ENCODE measurements around the gene TRIM22. TPM values are rescaled to one million over a fixed set of nuclear protein-coding genes. Genes with fewer than 3 reads are reported as not detected.
"Not testable (repeated sequence)": the region's sequence is repeated elsewhere in the genome, so short reads cannot be mapped to it uniquely, and the experiment has no call there.

Gene TRIM22
- total and polyA plus RNA-seq, 5 donors from 2014 or later = 233 to 378 (median 267) TPM

DNA sequence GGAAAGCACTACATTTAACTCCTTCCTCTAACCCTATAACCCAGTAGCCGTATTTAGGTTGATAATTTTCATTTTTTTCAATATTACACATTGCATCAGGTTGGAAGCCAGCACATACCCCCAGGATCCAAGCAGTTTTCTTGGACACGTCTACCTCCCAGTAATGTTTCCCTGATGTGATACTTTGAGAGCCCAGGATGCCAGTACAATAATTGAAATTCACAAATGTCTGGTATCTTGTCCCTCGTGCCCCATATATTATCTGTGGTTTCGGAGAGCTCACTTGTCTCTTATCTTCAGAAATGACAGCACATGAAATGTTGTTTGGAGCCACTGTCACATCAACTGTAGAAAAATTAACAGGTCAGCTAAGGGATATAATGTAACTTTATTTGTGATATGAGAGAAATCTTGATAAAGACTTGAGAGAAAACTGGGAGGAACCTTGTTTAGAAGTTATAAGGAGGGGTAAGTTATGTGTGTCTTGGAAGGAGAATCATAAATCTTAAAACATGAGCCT lies 24.5 kb upstream of the TRIM22 start:
- Mint-ChIP-seq H3K27ac (peak overlapping the region in 1 of 3 donors; percentile 85), H3K4me1 (peaks cover 0 to 2% (median 0%) of the 10 kb centered on the region in 4 donors), H3K36me3 (peaks cover 22% of the 10 kb centered on the region), H3K4me3 (no peak overlapping the region), H3K27me3 (no peaks in the 10 kb centered on the region), H3K9me3 (no peaks in the 10 kb centered on the region)
- Histone ChIP-seq H3K27me3 (ENCODE audit: control insufficient read depth, insufficient read depth, low read length) (no peaks in the 10 kb centered on the region), H3K4me3 (ENCODE audit: low read depth, low read length) (no peak overlapping the region), H3K27ac (ENCODE audit: insufficient read depth, low read length, poor library complexity, severe bottlenecking) (no peak overlapping the region), H3K36me3 (ENCODE audit: control insufficient read depth, insufficient read depth, low read length) (peaks cover 33% of the 10 kb centered on the region), H3K4me1 (ENCODE audit: control insufficient read depth, insufficient read depth, low read length, poor library complexity, severe bottlenecking) (no peaks in the 10 kb centered on the region), H3K9me3 (ENCODE audit: control insufficient read depth in 2 of 2, low read length in 2 of 2) (no peaks in the 10 kb centered on the region)
- ATAC-seq (ENCODE audit: low read depth in 2 of 2) (no peak), DNase-seq (no peak)

DNA sequence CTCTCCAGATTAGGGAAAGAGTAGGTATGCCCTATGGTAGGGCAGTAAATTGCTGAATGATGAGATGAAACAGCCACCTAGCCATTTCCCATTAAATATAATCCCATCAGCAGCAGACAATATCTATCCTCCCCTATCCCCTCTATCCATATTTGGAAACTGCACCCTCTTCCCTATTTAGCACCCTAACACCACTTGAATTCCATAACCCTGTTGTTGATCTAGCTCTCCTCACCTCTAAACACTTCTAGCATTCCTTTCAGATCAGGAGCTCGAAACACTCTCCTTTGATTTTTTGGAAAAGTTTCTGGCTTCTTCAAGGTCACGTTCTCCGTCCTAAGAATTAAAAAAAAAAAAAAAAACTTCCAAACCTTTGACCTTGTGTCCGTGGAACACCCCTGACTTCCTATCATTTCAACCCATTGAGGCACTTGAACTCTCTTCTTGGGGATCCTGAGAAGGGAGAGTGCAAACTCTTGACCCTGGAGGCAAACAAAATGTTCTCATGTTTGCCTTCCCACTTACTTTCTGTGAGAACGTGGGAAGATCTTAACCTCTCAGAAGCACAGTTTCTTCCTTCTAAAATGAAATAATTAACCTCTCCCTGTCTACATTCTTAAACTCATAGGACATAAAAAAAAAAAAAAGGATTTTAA lies 23.7 kb upstream of the TRIM22 start:
- H3K4me1 Mint-ChIP-seq = peaks cover 0 to 6% (median 2%) of the 10 kb centered on the region in 4 donors
- H3K4me1 ChIP-seq (ENCODE audit: control insufficient read depth, insufficient read depth, low read length, poor library complexity, severe bottlenecking) = no peaks in the 10 kb centered on the region
- peak overlapping the region in 1 of 3 donors; percentile 70 for H3K27ac Mint-ChIP-seq
- no peak for DNase-seq
- ATAC-seq (ENCODE audit: low read depth in 2 of 2) = no peak
- peaks cover 38% of the 10 kb centered on the region for H3K36me3 ChIP-seq (ENCODE audit: control insufficient read depth, insufficient read depth, low read length)
- H3K4me3 Mint-ChIP-seq = no peak overlapping the region
- peaks cover 22% of the 10 kb centered on the region for H3K36me3 Mint-ChIP-seq
- H3K9me3 Mint-ChIP-seq = peaks cover 0 to 2% (median 0%) of the 10 kb centered on the region in 7 donors
- H3K27ac ChIP-seq (ENCODE audit: insufficient read depth, low read length, poor library complexity, severe bottlenecking) = no peak overlapping the region
- H3K9me3 ChIP-seq (ENCODE audit: control insufficient read depth in 2 of 2, low read length in 2 of 2) = no peaks in the 10 kb centered on the region
- no peaks in the 10 kb centered on the region for H3K27me3 ChIP-seq (ENCODE audit: control insufficient read depth, insufficient read depth, low read length)
- H3K4me3 ChIP-seq (ENCODE audit: low read depth, low read length) = no peak overlapping the region
- H3K27me3 Mint-ChIP-seq = no peaks in the 10 kb centered on the region

DNA sequence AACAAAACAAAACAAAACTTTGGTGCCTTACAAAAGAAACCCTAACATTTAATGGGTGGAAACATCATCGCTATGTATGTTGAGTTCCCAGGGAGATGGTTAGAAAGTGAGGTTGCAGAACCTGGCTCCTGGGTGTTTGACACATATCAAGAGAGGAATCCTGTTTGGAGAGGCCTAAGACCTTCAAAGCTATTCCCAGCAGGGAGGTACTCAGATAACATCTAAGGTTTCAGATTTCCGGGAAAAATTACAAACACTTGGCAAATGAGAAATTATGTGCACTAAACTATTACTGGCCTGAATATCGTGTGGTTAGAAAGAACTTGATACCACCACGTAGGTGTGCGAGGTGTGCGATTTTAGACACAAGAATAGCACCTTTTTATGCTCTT lies 23.2 kb upstream of the TRIM22 start:
- H3K4me3 Mint-ChIP-seq = no peak overlapping the region
- Histone ChIP-seq H3K4me3 (ENCODE audit: low read depth, low read length) (no peak overlapping the region), H3K27ac (ENCODE audit: insufficient read depth, low read length, poor library complexity, severe bottlenecking) (no peak overlapping the region), H3K9me3 (ENCODE audit: control insufficient read depth in 2 of 2, low read length in 2 of 2) (no peaks in the 10 kb centered on the region), H3K36me3 (ENCODE audit: control insufficient read depth, insufficient read depth, low read length) (peaks cover 38% of the 10 kb centered on the region), H3K4me1 (ENCODE audit: control insufficient read depth, insufficient read depth, low read length, poor library complexity, severe bottlenecking) (no peaks in the 10 kb centered on the region), H3K27me3 (ENCODE audit: control insufficient read depth, insufficient read depth, low read length) (no peaks in the 10 kb centered on the region)
- DNase-seq = no peak
- H3K9me3 Mint-ChIP-seq = peaks cover 0 to 2% (median 0%) of the 10 kb centered on the region in 7 donors
- H3K27ac Mint-ChIP-seq = no peak overlapping the region
- H3K36me3 Mint-ChIP-seq = peaks cover 22% of the 10 kb centered on the region
- no peaks in the 10 kb centered on the region for H3K27me3 Mint-ChIP-seq
- ATAC-seq (ENCODE audit: low read depth in 2 of 2) = no peak
- H3K4me1 Mint-ChIP-seq = peaks cover 0 to 6% (median 2%) of the 10 kb centered on the region in 4 donors

DNA sequence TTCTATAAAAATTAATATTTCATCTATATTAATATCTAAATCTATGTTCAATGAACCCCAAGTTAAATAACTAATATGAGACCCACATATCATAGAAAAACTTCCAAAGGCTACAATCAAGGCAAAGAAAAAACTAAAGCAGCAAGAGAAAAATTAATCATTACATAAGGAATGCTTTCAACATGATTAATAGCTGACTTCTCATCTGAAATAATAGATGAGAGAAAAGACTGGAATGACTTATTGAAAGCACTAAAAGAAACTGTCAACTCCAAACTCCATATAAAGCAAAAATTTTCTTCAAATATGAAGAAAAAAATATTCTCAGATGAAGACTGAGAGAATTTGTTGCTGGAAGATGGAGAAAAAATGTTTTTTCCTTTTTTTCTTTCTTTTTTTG lies 17.8 kb upstream of the TRIM22 start:
- DNase-seq (no peak), ATAC-seq (ENCODE audit: low read depth in 2 of 2) (no peak)
- Mint-ChIP-seq H3K4me3 (no peak overlapping the region), H3K27me3 (no peaks in the 10 kb centered on the region), H3K4me1 (peaks cover 9 to 24% (median 19%) of the 10 kb centered on the region in 4 donors), H3K9me3 (peaks cover 0 to 5% (median 0%) of the 10 kb centered on the region in 7 donors), H3K27ac (no peak overlapping the region), H3K36me3 (peaks cover 13% of the 10 kb centered on the region)
- Histone ChIP-seq H3K27me3 (ENCODE audit: control insufficient read depth, insufficient read depth, low read length) (no peaks in the 10 kb centered on the region), H3K4me1 (ENCODE audit: control insufficient read depth, insufficient read depth, low read length, poor library complexity, severe bottlenecking) (no peaks in the 10 kb centered on the region), H3K4me3 (ENCODE audit: low read depth, low read length) (no peak overlapping the region), H3K36me3 (ENCODE audit: control insufficient read depth, insufficient read depth, low read length) (peaks cover 20% of the 10 kb centered on the region), H3K9me3 (ENCODE audit: control insufficient read depth in 2 of 2, low read length in 2 of 2) (no peaks in the 10 kb centered on the region), H3K27ac (ENCODE audit: insufficient read depth, low read length, poor library complexity, severe bottlenecking) (no peak overlapping the region)

DNA sequence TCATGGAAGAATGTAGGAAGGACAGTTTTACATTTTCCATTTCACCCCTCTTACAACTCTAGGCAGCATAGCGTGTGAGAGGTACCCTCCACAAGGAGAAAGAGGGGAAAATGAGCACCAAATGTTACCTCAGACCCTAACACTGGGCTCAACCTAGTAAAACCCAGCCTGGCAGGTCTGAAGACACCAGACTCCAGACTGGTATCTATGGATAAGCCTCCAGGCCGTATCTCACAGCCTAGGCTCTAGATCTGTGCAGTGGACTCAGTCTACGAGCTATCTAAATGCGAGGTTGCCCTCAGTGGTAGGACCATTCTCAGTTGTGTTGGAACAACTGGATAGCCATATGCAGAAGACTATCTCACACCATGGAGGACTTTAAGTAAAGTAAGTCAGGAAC lies 15.2 kb upstream of the TRIM22 start:
- no peaks in the 10 kb centered on the region for H3K9me3 ChIP-seq (ENCODE audit: control insufficient read depth in 2 of 2, low read length in 2 of 2)
- Mint-ChIP-seq H3K36me3 (peaks cover 27% of the 10 kb centered on the region), H3K4me1 (peaks cover 23 to 34% (median 24%) of the 10 kb centered on the region in 4 donors), H3K4me3 (no peak overlapping the region), H3K27me3 (no peaks in the 10 kb centered on the region), H3K9me3 (peaks cover 0 to 5% (median 0%) of the 10 kb centered on the region in 7 donors), H3K27ac (peak overlapping the region in 1 of 3 donors; percentile 14)
- peaks cover 31% of the 10 kb centered on the region for H3K36me3 ChIP-seq (ENCODE audit: control insufficient read depth, insufficient read depth, low read length)
- H3K27me3 ChIP-seq (ENCODE audit: control insufficient read depth, insufficient read depth, low read length) = no peaks in the 10 kb centered on the region
- H3K4me1 ChIP-seq (ENCODE audit: control insufficient read depth, insufficient read depth, low read length, poor library complexity, severe bottlenecking) = no peaks in the 10 kb centered on the region
- ATAC-seq (ENCODE audit: low read depth in 2 of 2) (no peak), DNase-seq (no peak)
- no peak overlapping the region for H3K27ac ChIP-seq (ENCODE audit: insufficient read depth, low read length, poor library complexity, severe bottlenecking)
- no peak overlapping the region for H3K4me3 ChIP-seq (ENCODE audit: low read depth, low read length)

DNA sequence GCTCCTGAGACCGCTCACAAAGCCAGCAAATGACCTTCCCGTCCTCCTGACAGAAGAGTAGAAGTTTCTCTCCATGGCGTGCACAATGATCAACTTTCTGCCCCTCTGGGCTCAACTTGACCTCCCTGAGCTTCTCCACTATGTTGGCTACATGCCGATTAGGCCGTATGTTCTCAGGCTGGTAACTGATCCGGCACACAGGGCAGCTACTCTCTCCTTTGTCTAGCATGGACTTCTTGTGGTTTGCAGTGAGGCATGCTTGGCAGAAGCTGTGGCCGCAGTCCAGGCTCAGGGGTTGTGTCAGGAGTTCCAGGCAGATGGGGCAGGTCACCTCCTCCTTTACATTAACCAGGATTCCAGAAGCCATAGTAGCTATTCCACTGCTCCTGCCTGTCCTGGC lies 9.8 kb upstream of the TRIM22 start:
- Histone ChIP-seq H3K27me3 (ENCODE audit: control insufficient read depth, insufficient read depth, low read length) (no peaks in the 10 kb centered on the region), H3K36me3 (ENCODE audit: control insufficient read depth, insufficient read depth, low read length) (peaks cover 28% of the 10 kb centered on the region), H3K4me1 (ENCODE audit: control insufficient read depth, insufficient read depth, low read length, poor library complexity, severe bottlenecking) (peaks cover 11% of the 10 kb centered on the region), H3K4me3 (ENCODE audit: low read depth, low read length) (no peak overlapping the region), H3K9me3 (ENCODE audit: control insufficient read depth in 2 of 2, low read length in 2 of 2) (no peaks in the 10 kb centered on the region), H3K27ac (ENCODE audit: insufficient read depth, low read length, poor library complexity, severe bottlenecking) (no peak overlapping the region)
- DNase-seq (no peak), ATAC-seq (ENCODE audit: low read depth in 2 of 2) (no peak)
- H3K27me3 Mint-ChIP-seq = peaks cover 3% of the 10 kb centered on the region
- H3K27ac Mint-ChIP-seq = peak overlapping the region in 1 of 3 donors; percentile 78
- no peaks in the 10 kb centered on the region for H3K9me3 Mint-ChIP-seq
- H3K36me3 Mint-ChIP-seq = peaks cover 25% of the 10 kb centered on the region
- peak overlapping the region in 1 of 4 donors; percentile 29 for H3K4me3 Mint-ChIP-seq
- peaks cover 13 to 54% (median 41%) of the 10 kb centered on the region in 4 donors for H3K4me1 Mint-ChIP-seq

DNA sequence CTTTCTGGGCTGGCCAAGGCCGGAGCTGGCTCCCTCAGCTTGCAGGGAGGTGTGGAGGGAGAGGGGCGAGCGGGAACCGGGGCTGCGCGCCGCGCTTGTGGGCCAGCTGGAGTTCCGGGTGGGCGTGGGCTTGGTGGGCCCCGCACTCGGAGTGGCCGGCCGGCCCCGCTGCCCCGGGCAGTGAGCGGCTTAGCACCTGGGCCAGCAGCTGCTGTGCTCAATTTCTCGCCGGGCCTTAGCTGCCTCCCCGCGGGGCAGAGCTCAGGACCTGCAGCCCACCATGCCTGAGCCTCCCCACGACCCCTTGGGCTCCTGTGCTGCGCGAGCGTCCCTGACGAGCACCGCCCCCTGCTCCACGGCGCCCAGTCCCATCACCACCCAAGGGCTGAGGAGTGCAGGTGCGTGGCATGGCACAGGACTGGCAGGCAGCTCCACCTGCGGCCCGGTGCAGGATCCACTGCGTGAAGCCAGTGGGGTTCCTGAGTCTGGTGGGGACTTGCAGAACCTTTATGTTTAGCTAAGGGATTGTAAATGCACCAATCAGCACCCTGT lies 6.6 kb upstream of the TRIM22 start:
- peaks cover 18% of the 10 kb centered on the region for H3K4me1 ChIP-seq (ENCODE audit: control insufficient read depth, insufficient read depth, low read length, poor library complexity, severe bottlenecking)
- not testable (repeated sequence) for H3K9me3 ChIP-seq (ENCODE audit: control insufficient read depth in 2 of 2, low read length in 2 of 2); H3K27ac ChIP-seq (ENCODE audit: insufficient read depth, low read length, poor library complexity, severe bottlenecking); ATAC-seq (ENCODE audit: low read depth in 2 of 2); H3K4me3 ChIP-seq (ENCODE audit: low read depth, low read length); DNase-seq; H3K27me3 Mint-ChIP-seq; H3K9me3 Mint-ChIP-seq; H3K27me3 ChIP-seq (ENCODE audit: control insufficient read depth, insufficient read depth, low read length)
- Mint-ChIP-seq H3K4me1 (peaks cover 21 to 69% (median 53%) of the 10 kb centered on the region in 4 donors), H3K27ac (peak overlapping the region; percentile 81 to 97 (median 96)), H3K36me3 (peaks cover 22% of the 10 kb centered on the region), H3K4me3 (peak overlapping the region in 2 of 4 donors; percentile 81 to 99)
- H3K36me3 ChIP-seq (ENCODE audit: control insufficient read depth, insufficient read depth, low read length) = peaks cover 23% of the 10 kb centered on the region

All from CD4-positive, CD25-positive, alpha-beta regulatory T cell (primary cell).